A673 (cell line): ENCODE measurements around the gene TENM3. TPM values are rescaled to one million over a fixed set of nuclear protein-coding genes. Genes with fewer than 3 reads are reported as not detected.

Experiments used
- BruUV-seq: library from RNA; stranded (reverse); fragments of 400-500 nt; replicated peaks from 2 replicates; lab custom pipeline; 2021; lab: Mats Ljungman, UMichigan
- CTCF ChIA-PET: fragments of 300-600 bp; sonication (Branson Sonifier 250); formaldehyde crosslinking; loops from one replicate; lab custom pipeline; 2022; ENCODE audit warnings: antibody characterized with exemption; lab: Charles Lee
- POLR2A ChIA-PET: fragments of 300-600 bp; sonication (Branson Sonifier 250); formaldehyde crosslinking; loops from one replicate; lab custom pipeline; 2022; ENCODE audit warnings: antibody characterized with exemption; ENCODE audit not compliant: low non-redundant PET; lab: Charles Lee
- DNase-seq: peaks from one replicate; pipeline ENCODE4 v3.0.0-alpha.2; 2015; ENCODE audit warnings: low spot score
- H3K27ac ChIP-seq: fragments of 200-600 bp; sonication (generic); 2 replicates; pipeline ENCODE4 v1.5.1; 2016; ENCODE audit warnings: mixed run types, low read depth, mild to moderate bottlenecking, mixed read lengths, antibody characterized with exemption, low read length; ENCODE audit not compliant: poor library complexity, severe bottlenecking
- H3K27me3 ChIP-seq: fragments of 200-600 bp; sonication (generic); replicated peaks from 2 replicates; pipeline ENCODE4 v1.6.1; 2017; ENCODE audit warnings: mixed run types, low read depth, mild to moderate bottlenecking, mixed read lengths, antibody characterized with exemption, low read length; ENCODE audit not compliant: insufficient read depth, poor library complexity
- H3K36me3 ChIP-seq: fragments of 200-600 bp; sonication (generic); 2 replicates; pipeline ENCODE4 v1.6.1; 2016; ENCODE audit warnings: mixed run types, mild to moderate bottlenecking, mixed read lengths, antibody characterized with exemption, low read length; ENCODE audit not compliant: insufficient read depth, poor library complexity, severe bottlenecking
- H3K4me1 ChIP-seq: fragments of 200-600 bp; sonication (generic); 2 replicates; pipeline ENCODE4 v1.6.1; 2017; ENCODE audit warnings: mixed run types, mild to moderate bottlenecking, mixed read lengths, antibody characterized with exemption, low read length; ENCODE audit not compliant: insufficient read depth, poor library complexity, severe bottlenecking
- H3K4me3 ChIP-seq: fragments of 200-600 bp; sonication (generic); 2 replicates; pipeline ENCODE4 v1.5.1; 2016; ENCODE audit warnings: low read depth, mixed run types, mild to moderate bottlenecking, mixed read lengths, low read length; ENCODE audit not compliant: poor library complexity, severe bottlenecking
- H3K9me3 ChIP-seq: fragments of 200-600 bp; sonication (generic); 2 replicates; pipeline ENCODE4 v1.6.1; 2016; ENCODE audit warnings: mixed run types, low read depth, mild to moderate bottlenecking, mixed read lengths, antibody characterized with exemption, low read length; ENCODE audit not compliant: poor library complexity, severe bottlenecking
- CTCF ChIP-seq: fragments of 300-800, 200-600 bp; sonication (generic); conservative IDR thresholded peaks from 2 replicates; pipeline ENCODE4 v1.5.1; 2017; ENCODE audit warnings: low read depth, mild to moderate bottlenecking, antibody characterized with exemption, low read length, moderate library complexity, mixed read lengths
- EZH2 ChIP-seq: fragments of 200-600 bp; sonication (generic); IDR thresholded peaks from 2 replicates; pipeline ENCODE4 v1.6.1; 2017; ENCODE audit warnings: borderline replicate concordance, low read depth, mild to moderate bottlenecking, mixed read lengths, antibody characterized with exemption, low read length; ENCODE audit not compliant: poor library complexity, severe bottlenecking
- intact Hi-C: fragments of 100-400 bp; cut with micrococcal nuclease; formaldehyde crosslinking; loops from one replicate; pipeline ENCODE4 v1.10.0; 2022; ENCODE audit not compliant: unreplicated experiment
- total RNA-seq: library from RNA; stranded (reverse); gene quantifications from 2 replicates; pipeline ENCODE4 v1.2.3, GENCODE V29; 2021

The TENM3 gene
- total RNA-seq, 1 experiment from 2014 or later, result 26.4 TPM

GRCh38 chr4:182367153-182367552, 124.0 kb downstream of the TENM3 start:
- BruUV-seq, result no TSS peak
- POLR2A ChIA-PET, result no interaction called here

GRCh38 chr4:182369211-182369610, 126.0 kb downstream of the TENM3 start:
- H3K27ac ChIP-seq, result no peak overlapping the region
- H3K4me3 ChIP-seq, result no peak overlapping the region
- no peaks in the 10 kb centered on the region for H3K27me3 ChIP-seq
- H3K9me3 ChIP-seq, result no peaks in the 10 kb centered on the region
- intact Hi-C loops, result no loop called here
- DNase-seq, result peak; percentile 81
- peaks cover 16% of the 10 kb centered on the region for H3K4me1 ChIP-seq
- ChIA-PET POLR2A (no interaction called here), CTCF (no interaction called here)
- no TSS peak for BruUV-seq
- TF ChIP-seq CTCF, result no peak
- no peak for TF ChIP-seq EZH2
- no peaks in the 10 kb centered on the region for H3K36me3 ChIP-seq

More at GRCh38 chr4:182367153-182367552, 124.0 kb downstream of the TENM3 start:
- peak; percentile 25 for DNase-seq
- Histone ChIP-seq H3K36me3 (no peaks in the 10 kb centered on the region), H3K4me1 (peaks cover 16% of the 10 kb centered on the region), H3K9me3 (no peaks in the 10 kb centered on the region), H3K27me3 (no peaks in the 10 kb centered on the region), H3K27ac (no peak overlapping the region), H3K4me3 (no peak overlapping the region)
- intact Hi-C loops, result no loop called here
- TF ChIP-seq CTCF (no peak), EZH2 (no peak)
- CTCF ChIA-PET, result no interaction called here

GRCh38 chr4:182370491-182370890, 127.3 kb downstream of the TENM3 start:
- H3K27ac ChIP-seq, result no peak overlapping the region
- CTCF ChIA-PET, result no interaction called here
- H3K9me3 ChIP-seq, result no peaks in the 10 kb centered on the region
- no peak for DNase-seq
- POLR2A ChIA-PET, result interaction anchor here (0.6 kb wide), 1 partner anchor 1729 kb away, joined by 3 read pairs; no protein-coding TSS in a partner anchor
- no peaks in the 10 kb centered on the region for H3K27me3 ChIP-seq
- no peak overlapping the region for H3K4me3 ChIP-seq
- peaks cover 16% of the 10 kb centered on the region for H3K4me1 ChIP-seq
- no TSS peak for BruUV-seq
- no peak for TF ChIP-seq CTCF
- TF ChIP-seq EZH2, result no peak
- intact Hi-C loops, result no loop called here
- H3K36me3 ChIP-seq, result no peaks in the 10 kb centered on the region
